Fibroblast of skin of abdomen (primary cell): Measurements from ENCODE around the gene RASGRP3.

Experiments
- DNase-seq: peaks from one replicate; pipeline ENCODE4 v3.0.0-alpha.2; 2013

RASGRP3 gene

GRCh38 chr2:33525666-33526065, 49.2 kb downstream of the RASGRP3 start:
- no peak for DNase-seq

- DNase-seq, result peak; percentile 24
Measured at GRCh38 chr2:33526132-33526531, 49.7 kb downstream of the RASGRP3 start.

- DNase-seq, result no peak
Measured at GRCh38 chr2:33526921-33527320, 50.5 kb downstream of the RASGRP3 start.

DNA sequence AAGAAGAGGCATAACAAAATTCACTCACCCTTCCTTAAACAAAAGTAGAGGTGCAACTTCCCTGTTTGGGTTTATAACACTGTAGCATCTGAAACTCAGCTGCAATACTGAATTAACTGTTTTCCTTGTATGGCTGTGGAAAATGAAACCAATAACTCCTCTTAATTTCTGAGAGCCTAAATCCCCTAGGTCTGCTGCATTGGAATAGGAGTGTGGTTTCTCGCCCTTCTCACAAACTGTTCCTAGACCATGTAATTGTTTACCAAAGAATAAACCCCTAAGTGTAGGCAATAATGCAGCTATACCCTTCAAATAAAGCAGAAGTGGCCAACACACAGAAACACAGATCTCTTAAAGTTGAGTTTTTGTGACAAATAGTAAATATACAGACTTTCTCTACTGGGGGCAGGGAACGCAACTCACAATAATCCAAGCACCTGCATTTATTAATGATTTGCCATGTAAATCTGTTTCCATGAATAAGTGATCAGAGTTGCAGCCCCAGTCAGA, 52.0 kb downstream of the RASGRP3 start:
- no peak for DNase-seq

GRCh38 chr2:33529771-33530481, 53.5 kb downstream of the RASGRP3 start:
- DNase-seq, result peak; percentile 98

DNA sequence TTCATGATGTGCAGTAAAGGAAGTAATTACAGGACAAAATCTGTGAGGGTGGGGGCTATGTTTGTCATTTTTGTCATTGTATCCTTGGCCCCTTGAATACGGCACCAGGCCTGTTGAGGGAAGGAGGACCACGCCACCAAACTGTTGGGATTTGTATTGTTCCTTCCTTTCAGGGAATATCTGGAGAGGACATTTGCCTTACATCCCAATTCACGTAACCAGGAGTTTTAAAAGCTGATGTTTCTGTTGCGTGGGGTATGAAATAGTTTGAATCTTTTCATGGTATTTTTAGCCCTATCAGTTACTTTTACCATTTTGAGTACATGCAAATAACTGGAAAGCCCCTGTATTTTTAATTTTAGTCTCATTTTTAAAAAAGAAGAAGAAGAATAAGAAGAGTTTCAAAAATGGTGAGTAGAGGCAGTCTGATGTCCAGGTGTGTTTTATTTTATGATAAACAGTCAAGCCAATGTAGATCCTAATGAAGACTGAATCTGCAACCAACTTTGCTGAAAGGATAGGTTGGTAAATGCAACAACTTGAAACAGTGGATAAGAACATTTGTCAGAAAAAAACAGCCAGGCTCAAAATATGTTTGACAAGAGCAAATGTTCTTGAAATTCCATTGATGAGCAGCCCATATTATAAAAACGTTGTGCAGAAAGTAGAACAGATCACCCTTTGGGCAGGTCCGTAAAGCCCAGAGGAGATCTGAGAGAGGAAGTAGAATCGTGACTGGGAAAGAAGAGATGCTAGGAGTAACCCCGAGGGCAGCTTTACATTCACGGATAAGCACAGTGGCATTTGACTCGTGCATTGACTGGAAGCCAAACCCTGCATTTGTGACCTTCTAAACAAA, 54.5 kb downstream of the RASGRP3 start:
- DNase-seq, result peak; percentile 24

DNA sequence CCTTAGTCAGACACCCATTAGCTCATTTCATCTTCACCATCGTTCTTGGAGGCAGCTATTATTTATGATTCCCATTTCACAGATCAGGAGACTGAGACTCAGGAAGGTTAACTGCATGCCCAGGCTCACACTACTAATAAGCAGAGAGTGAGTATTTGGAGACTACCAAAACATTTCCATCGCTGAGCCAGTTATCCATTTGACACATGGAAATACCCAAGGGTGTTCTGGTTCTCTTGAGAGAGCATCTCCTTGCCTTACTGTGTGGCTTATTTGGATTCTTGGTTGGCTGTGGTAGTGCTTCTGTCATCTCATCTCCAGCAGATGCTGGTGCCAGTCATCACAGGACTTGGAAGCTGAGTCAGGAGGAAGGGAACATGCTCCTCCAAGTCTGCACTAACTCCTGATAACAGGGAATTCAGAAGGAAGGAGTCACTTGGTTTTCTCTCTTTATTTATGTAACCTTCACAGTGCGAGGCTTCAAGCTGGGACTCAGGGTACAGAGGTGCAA, 55.2 kb downstream of the RASGRP3 start:
- peak; percentile 18 for DNase-seq

DNA sequence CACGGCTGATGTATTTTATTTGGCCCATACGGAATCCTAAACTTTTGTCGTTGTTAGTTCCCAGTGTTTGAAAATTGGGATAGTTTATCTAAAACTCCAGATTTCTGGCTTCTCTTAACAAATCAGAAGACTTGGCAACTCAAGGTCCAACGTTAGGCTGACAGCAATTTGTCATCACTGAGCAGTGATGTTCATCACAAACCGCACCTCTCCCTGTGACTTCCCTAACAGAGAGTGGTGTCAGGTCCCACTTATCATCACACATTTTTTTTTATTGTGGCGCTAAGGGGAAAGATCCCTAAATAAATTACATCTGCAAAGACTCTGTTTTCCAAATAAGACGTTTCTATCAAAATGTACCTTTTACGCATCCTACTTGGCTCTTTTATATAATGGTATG, 55.7 kb downstream of the RASGRP3 start:
- DNase-seq, result no peak

- DNase-seq, result no peak
Measured at GRCh38 chr2:33532966-33533365, 56.5 kb downstream of the RASGRP3 start.

DNA sequence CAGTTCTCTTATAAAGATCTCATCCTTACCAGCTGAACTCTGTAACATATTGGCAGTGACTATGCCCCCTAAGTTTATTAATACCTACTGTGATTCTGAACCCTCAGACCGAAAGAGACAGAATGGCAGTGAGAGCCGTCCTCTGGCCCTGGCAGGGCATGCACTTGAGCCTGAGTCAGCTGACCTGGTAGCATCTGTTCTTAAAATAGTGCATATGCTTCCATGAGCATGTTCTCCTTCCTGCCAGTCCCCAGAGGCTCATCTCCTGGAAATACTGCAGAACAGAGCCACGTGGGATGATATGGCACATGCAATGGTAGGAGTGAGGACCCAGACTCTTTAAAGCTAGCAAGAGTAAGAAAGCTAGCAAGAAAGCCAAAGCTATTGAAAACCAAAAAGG, 59.0 kb downstream of the RASGRP3 start:
- DNase-seq, result no peak

DNA sequence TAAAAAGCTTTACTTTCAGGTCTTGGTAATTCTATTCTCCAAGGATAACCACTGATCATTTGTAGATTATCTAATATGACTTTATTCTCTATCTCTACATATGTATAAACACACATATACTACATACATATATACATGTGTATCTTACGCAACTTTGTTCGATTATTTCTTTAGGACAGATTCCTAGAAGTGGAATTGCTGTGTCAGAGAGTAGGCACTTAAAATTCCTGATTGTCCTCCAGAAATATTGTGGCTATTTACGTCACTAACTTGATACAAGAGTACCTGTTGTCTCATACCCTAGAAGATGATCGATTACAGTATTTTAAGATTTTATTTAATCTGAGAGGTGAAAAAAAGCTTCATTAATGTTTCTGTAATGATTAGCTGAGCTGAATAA, 64.8 kb downstream of the RASGRP3 start:
- no peak for DNase-seq

GRCh38 chr2:33550206-33550605, 73.8 kb downstream of the RASGRP3 start:
- no peak for DNase-seq

GRCh38 chr2:33552758-33553461, 76.5 kb downstream of the RASGRP3 start:
- peak; percentile 50 for DNase-seq

GRCh38 chr2:33555681-33556080, 79.2 kb downstream of the RASGRP3 start:
- no peak for DNase-seq

DNA sequence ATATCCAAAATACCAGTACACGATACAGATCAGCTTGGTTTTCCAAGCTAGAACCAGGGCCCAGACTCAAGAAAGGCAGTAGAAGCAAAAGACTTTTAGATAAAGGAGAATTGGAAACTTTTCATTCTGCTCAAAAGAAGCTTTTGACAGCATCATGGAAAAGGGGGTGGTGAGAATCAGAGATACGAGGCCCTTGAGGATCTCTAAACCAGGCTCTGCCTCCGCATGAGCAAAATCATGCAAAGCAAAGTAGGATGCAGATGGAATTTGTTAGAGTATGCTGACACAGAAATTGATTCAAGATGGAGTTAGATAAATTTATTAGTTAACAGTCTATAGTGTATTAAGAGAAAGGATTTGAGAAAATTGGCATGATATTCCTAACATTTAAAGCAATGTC, 82.9 kb downstream of the RASGRP3 start:
- no peak for DNase-seq

GRCh38 chr2:33560017-33560416, 83.6 kb downstream of the RASGRP3 start:
- no peak for DNase-seq

- DNase-seq, result no peak
Measured at GRCh38 chr2:33561872-33562271, 85.4 kb downstream of the RASGRP3 start.

DNA sequence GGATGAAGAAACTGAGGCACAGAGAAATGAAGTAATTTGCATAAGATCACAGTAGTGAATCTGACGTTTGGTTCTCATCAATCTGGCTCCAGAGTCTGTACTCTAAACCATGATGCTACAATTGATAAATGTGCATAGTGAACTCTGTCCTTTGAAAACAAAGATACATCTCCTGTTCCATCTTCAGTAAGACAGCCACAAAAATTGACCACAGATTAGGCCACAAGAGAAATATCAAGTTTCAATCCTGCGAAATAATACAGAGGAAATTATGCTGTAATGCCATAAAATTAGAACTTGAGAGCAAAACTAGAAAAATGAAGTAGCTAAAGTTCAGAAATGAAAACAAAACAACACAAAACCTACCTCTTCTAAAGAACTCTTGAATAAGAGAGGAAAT, 94.2 kb downstream of the RASGRP3 start:
- no peak for DNase-seq

DNA sequence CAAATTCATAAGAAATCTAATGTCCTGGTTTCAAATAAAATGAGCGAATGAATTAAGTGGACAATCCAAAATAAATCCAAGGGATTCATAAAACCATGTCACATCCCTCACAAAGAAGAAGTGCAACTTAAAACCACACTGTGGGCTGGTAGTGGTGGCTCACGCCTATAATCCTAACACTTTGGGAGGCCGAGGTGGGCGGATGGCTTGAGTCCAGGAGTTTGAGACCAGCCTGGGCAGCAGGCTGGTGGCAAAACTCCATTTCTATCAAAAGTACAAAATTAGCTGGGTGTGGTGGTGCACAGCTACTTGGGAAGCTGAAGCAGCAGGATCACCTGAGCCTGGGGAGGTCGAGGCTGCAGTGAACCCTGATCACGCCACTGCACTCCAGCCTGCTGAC, 97.2 kb downstream of the RASGRP3 start:
- no peak for DNase-seq

DNA sequence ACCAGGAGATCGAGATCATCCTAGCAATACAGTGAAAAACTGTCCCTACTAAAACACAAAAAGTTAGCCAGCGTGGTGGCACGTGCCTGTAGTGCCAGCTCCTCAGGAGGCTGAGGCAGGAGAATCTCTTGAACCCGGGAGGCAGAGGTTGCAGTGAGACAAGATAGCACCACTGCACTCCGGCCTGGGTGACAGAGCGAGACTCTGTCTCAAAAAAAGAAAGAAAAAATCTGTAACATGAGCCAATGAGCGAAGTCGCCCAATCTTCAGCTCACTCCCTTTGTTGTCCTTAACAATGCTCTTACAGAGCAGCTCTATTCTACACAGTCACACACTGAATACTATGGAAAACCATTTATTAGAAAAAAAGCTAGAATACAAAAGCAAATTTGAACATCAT, 100.6 kb downstream of the RASGRP3 start:
- no peak for DNase-seq

- DNase-seq, result no peak
Measured at GRCh38 chr2:33577668-33578067, 101.2 kb downstream of the RASGRP3 start.

GRCh38 chr2:33579227-33579626, 102.8 kb downstream of the RASGRP3 start:
- DNase-seq, result peak; percentile 29

GRCh38 chr2:33581872-33582271, 105.4 kb downstream of the RASGRP3 start:
- no peak for DNase-seq
